GM19397 (cell line): Measurements from ENCODE around the gene METTL13.

ENCODE experiments used
- ATAC-seq: cut with Tn5 transposase; IDR thresholded peaks from one replicate; pipeline ENCODE4 v1.9.1; 2021; ENCODE audit warnings: mild to moderate bottlenecking, moderate library complexity; ENCODE audit not compliant: unreplicated experiment

The METTL13 gene

GRCh38 chr1:171845998-171846397, 64.5 kb downstream of the METTL13 start:
- no peak for ATAC-seq
